ENCODE measurements around the gene CAMK2G.

Gene CAMK2G

GRCh38 chr10:73872190-73872710, 2.1 kb downstream of the CAMK2G start:
- Histone ChIP-seq H3K4ac (ENCODE audit: low read length) (no peak overlapping the region), H4K91ac (ENCODE audit: low read depth, low read length, poor library complexity) (no peak overlapping the region), H2AK5ac (ENCODE audit: low read depth, low read length) (no peak overlapping the region), H2BK15ac (ENCODE audit: low read length) (no peak overlapping the region), H2AFZ (ENCODE audit: low read length) (no peak overlapping the region), H3K18ac (ENCODE audit: low read length) (no peak overlapping the region), H3K9ac (ENCODE audit: low read depth, low read length, poor library complexity) (no peak overlapping the region), H3K4me2 (ENCODE audit: insufficient read depth, low read length, poor library complexity, severe bottlenecking) (no peak overlapping the region), H2BK12ac (ENCODE audit: low read length) (no peak overlapping the region), H3K4me1 (ENCODE audit: control insufficient read depth in 2 of 2, insufficient read depth in 1 of 2, low read depth in 1 of 2, low read length in 2 of 2) (peaks cover 0 to 6% of the 10 kb centered on the region in 2 donors), H3K79me1 (ENCODE audit: low read depth, low read length) (peaks cover 20% of the 10 kb centered on the region), H2BK5ac (ENCODE audit: low read length) (no peak overlapping the region), H3K36me3 (replicated peaks in 1 of 2; ENCODE audit: control insufficient read depth in 2 of 2, insufficient read depth in 2 of 2, low read length in 2 of 2) (peaks cover 18 to 48% of the 10 kb centered on the region in 2 donors), H3K23ac (ENCODE audit: low read depth, low read length, poor library complexity) (no peak overlapping the region), H3K4me3 (ENCODE audit: low read length in 2 of 2) (no peak overlapping the region), H4K8ac (ENCODE audit: low read depth, low read length) (no peak overlapping the region), H3K27ac (replicated peaks; ENCODE audit: low read length) (no peak overlapping the region), H2BK120ac (ENCODE audit: low read depth, low read length) (no peak overlapping the region), H3K9me3 (replicated peaks in 1 of 2; ENCODE audit: control insufficient read depth in 2 of 2, insufficient read depth in 1 of 2, low read depth in 1 of 2, low read length in 2 of 2) (no peaks in the 10 kb centered on the region), H3K14ac (ENCODE audit: low read length) (no peak overlapping the region), H3K27me3 (ENCODE audit: control insufficient read depth in 3 of 3, insufficient read depth in 3 of 3, low read depth in 1 of 3, low read length in 3 of 3) (peaks cover 3 to 17% (median 6%) of the 10 kb centered on the region in 3 experiments)
- no CpG with 5 or more reads among the region's 5 CpGs for WGBS, 2 donors (ENCODE audit: extremely low coverage in 2 of 2, insufficient read length in 2 of 2, insufficient replicate concordance in 1 of 2)
- DNase-seq (ENCODE audit: low spot score): no peak

GRCh38 chr10:73871295-73872189, 2.8 kb downstream of the CAMK2G start:
- no peak overlapping the region for H4K8ac ChIP-seq (ENCODE audit: low read depth, low read length)
- H3K4ac ChIP-seq (ENCODE audit: low read length): no peak overlapping the region
- H3K36me3 ChIP-seq (replicated peaks in 1 of 2; ENCODE audit: control insufficient read depth in 2 of 2, insufficient read depth in 2 of 2, low read length in 2 of 2): peaks cover 21 to 48% of the 10 kb centered on the region in 2 donors
- H2AFZ ChIP-seq (ENCODE audit: low read length): no peak overlapping the region
- H2BK12ac ChIP-seq (ENCODE audit: low read length): no peak overlapping the region
- no peak overlapping the region for H4K91ac ChIP-seq (ENCODE audit: low read depth, low read length, poor library complexity)
- no peak overlapping the region for H3K4me2 ChIP-seq (ENCODE audit: insufficient read depth, low read length, poor library complexity, severe bottlenecking)
- no peaks in the 10 kb centered on the region for H3K9me3 ChIP-seq (replicated peaks in 1 of 2; ENCODE audit: control insufficient read depth in 2 of 2, insufficient read depth in 1 of 2, low read depth in 1 of 2, low read length in 2 of 2)
- H2BK15ac ChIP-seq (ENCODE audit: low read length): no peak overlapping the region
- H2AK5ac ChIP-seq (ENCODE audit: low read depth, low read length): no peak overlapping the region
- no peak overlapping the region for H2BK120ac ChIP-seq (ENCODE audit: low read depth, low read length)
- no peak overlapping the region for H3K4me3 ChIP-seq (ENCODE audit: low read length in 2 of 2)
- H3K27ac ChIP-seq (replicated peaks; ENCODE audit: low read length): no peak overlapping the region
- no peak overlapping the region for H3K23ac ChIP-seq (ENCODE audit: low read depth, low read length, poor library complexity)
- H3K9ac ChIP-seq (ENCODE audit: low read depth, low read length, poor library complexity): no peak overlapping the region
- no peak overlapping the region for H3K18ac ChIP-seq (ENCODE audit: low read length)
- peaks cover 3 to 11% (median 6%) of the 10 kb centered on the region in 3 experiments for H3K27me3 ChIP-seq (ENCODE audit: control insufficient read depth in 3 of 3, insufficient read depth in 3 of 3, low read depth in 1 of 3, low read length in 3 of 3)
- WGBS, 2 donors (ENCODE audit: extremely low coverage in 2 of 2, insufficient read length in 2 of 2, insufficient replicate concordance in 1 of 2): no CpG with 5 or more reads among the region's 8 CpGs
- DNase-seq (ENCODE audit: low spot score): no peak
- H3K14ac ChIP-seq (ENCODE audit: low read length): no peak overlapping the region
- peaks cover 20% of the 10 kb centered on the region for H3K79me1 ChIP-seq (ENCODE audit: low read depth, low read length)
- H2BK5ac ChIP-seq (ENCODE audit: low read length): no peak overlapping the region
- peaks cover 0 to 8% of the 10 kb centered on the region in 2 donors for H3K4me1 ChIP-seq (ENCODE audit: control insufficient read depth in 2 of 2, insufficient read depth in 1 of 2, low read depth in 1 of 2, low read length in 2 of 2)

GRCh38 chr10:73868655-73869195, 5.6 kb downstream of the CAMK2G start:
- H3K9me3 ChIP-seq (replicated peaks in 1 of 2; ENCODE audit: control insufficient read depth in 2 of 2, insufficient read depth in 1 of 2, low read depth in 1 of 2, low read length in 2 of 2): no peaks in the 10 kb centered on the region

More at GRCh38 chr10:73868655-73869195, 5.6 kb downstream of the CAMK2G start:
- Histone ChIP-seq H3K27ac (replicated peaks; ENCODE audit: low read length) (no peak overlapping the region), H3K4ac (ENCODE audit: low read length) (no peak overlapping the region), H3K23ac (ENCODE audit: low read depth, low read length, poor library complexity) (no peak overlapping the region), H2AK5ac (ENCODE audit: low read depth, low read length) (no peak overlapping the region), H4K91ac (ENCODE audit: low read depth, low read length, poor library complexity) (no peak overlapping the region), H2BK15ac (ENCODE audit: low read length) (no peak overlapping the region), H3K79me1 (ENCODE audit: low read depth, low read length) (peaks cover 15% of the 10 kb centered on the region), H3K9ac (ENCODE audit: low read depth, low read length, poor library complexity) (no peak overlapping the region), H2AFZ (ENCODE audit: low read length) (no peak overlapping the region), H2BK5ac (ENCODE audit: low read length) (no peak overlapping the region), H3K36me3 (replicated peaks in 1 of 2; ENCODE audit: control insufficient read depth in 2 of 2, insufficient read depth in 2 of 2, low read length in 2 of 2) (peaks cover 24 to 63% of the 10 kb centered on the region in 2 donors), H3K4me1 (ENCODE audit: control insufficient read depth in 2 of 2, insufficient read depth in 1 of 2, low read depth in 1 of 2, low read length in 2 of 2) (peaks cover 0 to 8% of the 10 kb centered on the region in 2 donors), H3K4me3 (ENCODE audit: low read length in 2 of 2) (no peak overlapping the region), H3K27me3 (ENCODE audit: control insufficient read depth in 3 of 3, insufficient read depth in 3 of 3, low read depth in 1 of 3, low read length in 3 of 3) (no peaks in the 10 kb centered on the region), H4K8ac (ENCODE audit: low read depth, low read length) (no peak overlapping the region), H2BK120ac (ENCODE audit: low read depth, low read length) (no peak overlapping the region), H3K18ac (ENCODE audit: low read length) (no peak overlapping the region), H3K4me2 (ENCODE audit: insufficient read depth, low read length, poor library complexity, severe bottlenecking) (no peak overlapping the region), H3K14ac (ENCODE audit: low read length) (no peak overlapping the region), H2BK12ac (ENCODE audit: low read length) (no peak overlapping the region)
- no peak for DNase-seq (ENCODE audit: low spot score)
- no CpG with 5 or more reads among the region's 5 CpGs for WGBS, 2 donors (ENCODE audit: extremely low coverage in 2 of 2, insufficient read length in 2 of 2, insufficient replicate concordance in 1 of 2)

Measured in neuronal stem cell (in vitro differentiated cells).